RPMI7951 (cell line): ENCODE results near the gene DBNDD2. TPM values are rescaled to one million over a fixed set of nuclear protein-coding genes. Genes with fewer than 3 reads are reported as not detected.

Experiments
- DNase-seq: peaks from one replicate; pipeline ENCODE4 v3.0.0-alpha.2; 2012; ENCODE audit warnings: low read depth
- total RNA-seq: library from RNA; depleted of rRNA; stranded (reverse); fragments of >200 nt; shearing (Covaris generic); gene quantifications from 2 replicates; pipeline ENCODE4 v1.2.3, GENCODE V29; 2014; rRNA removed

The DBNDD2 gene, protein sequence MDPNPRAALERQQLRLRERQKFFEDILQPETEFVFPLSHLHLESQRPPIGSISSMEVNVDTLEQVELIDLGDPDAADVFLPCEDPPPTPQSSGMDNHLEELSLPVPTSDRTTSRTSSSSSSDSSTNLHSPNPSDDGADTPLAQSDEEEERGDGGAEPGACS
- 10.1 and 12.5 TPM in 2 replicates for total RNA-seq

- DNase-seq: no peak
Measured at GRCh38 chr20:45407783-45408645, at the start of gene DBNDD2. TSS of gene DBNDD2 (plus strand) at chr20:45408289. CDS start at chr20:45408468, 179 bp downstream.

GRCh38 chr20:45359069-45359405 is 49.1 kb upstream of the DBNDD2 start:
- peak; percentile 82 for DNase-seq

- DNase-seq: peak; percentile 91
Measured at GRCh38 chr20:45359406-45360148, 48.5 kb upstream of the DBNDD2 start.

DNA sequence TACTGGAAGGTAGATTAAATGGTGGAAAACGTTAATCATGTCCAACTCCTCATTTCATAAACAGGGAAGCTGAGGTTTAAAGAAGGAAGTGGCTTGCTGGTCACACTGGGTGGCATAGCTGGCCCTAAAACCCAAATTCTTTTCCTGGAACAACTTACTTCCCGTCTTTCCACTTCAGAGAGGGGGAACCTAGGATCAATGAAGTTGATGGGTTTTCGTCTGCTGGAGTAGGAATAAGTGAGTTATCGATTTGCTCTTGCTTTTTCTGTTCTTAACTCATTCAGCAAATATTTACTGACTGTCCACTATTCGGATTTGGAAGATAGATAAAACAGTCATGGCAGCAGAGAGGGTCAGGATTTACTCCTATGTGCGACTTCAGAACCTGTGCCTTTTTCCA is 46.3 kb upstream of the DBNDD2 start:
- no peak for DNase-seq

DNA sequence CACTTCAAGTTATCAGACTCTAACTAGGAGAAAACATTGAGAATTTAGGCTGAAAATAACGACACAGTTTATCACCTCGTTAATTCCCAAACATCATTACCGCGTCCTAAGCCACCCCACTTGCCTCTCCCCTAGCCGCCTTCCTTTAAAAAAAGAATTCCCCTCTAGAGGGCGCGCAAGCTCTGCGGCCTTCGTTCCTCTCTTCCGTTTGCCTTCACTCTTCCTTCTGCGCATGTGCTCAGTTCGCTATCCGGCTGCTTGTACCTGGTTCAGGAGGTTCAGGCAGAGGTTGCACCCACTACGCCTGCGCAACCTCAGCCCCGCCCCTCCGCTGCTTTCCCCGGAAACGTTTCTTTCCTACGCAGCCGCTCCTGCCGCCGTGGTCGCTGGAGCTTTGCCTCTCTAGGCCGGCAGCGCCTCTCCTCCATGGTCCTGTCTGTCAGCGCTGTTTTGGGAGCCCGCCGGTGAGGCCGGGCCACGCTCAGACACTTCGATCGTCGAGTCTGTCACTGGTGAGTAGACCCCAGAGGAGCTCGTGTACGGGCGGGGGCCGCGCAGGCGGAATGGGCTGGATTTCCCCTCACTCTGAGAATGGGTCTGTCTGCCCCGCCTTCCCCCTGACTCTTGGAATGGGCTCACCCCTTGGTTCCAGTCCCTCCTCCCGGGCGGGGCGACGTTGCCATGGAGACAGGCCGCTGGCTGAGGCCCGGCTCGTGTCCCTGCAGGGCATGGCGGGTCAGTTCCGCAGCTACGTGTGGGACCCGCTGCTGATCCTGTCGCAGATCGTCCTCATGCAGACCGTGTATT is 45.1 kb upstream of the DBNDD2 start, which contains the start of gene SYS1:
Gene SYS1 (plus strand): TSS at position 353 of the 807 bp plus-strand sequence. CDS start 376 bp downstream, at position 729.
- DNase-seq: peak; percentile 99

- DNase-seq: no peak
Measured at GRCh38 chr20:45363611-45364492, 44.2 kb upstream of the DBNDD2 start.

DNA sequence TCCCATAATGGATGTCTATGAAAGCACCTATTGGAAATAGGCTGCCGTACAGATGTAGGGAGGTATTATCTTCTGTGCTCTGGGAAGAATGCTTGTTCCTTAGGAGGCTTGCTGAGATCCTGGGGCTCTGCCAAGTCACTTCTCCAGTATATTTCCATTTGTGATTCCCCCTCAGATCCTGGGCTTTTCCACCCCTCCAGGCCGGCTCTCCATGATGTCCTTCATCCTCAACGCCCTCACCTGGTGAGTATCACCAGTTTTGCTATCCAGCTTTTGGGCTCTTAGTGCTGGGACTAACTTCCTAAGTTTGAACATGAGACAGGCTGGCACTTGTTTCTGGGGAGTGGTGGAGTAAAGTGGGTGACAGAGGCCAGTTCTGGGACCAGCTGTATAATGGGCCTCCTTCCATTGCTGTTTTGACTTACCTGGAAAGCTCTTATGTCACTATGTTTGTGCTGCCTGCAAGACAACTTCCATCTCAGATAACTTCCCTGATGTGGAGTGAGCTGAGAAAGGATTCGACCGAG is 42.6 kb upstream of the DBNDD2 start:
- no peak for DNase-seq

DNA sequence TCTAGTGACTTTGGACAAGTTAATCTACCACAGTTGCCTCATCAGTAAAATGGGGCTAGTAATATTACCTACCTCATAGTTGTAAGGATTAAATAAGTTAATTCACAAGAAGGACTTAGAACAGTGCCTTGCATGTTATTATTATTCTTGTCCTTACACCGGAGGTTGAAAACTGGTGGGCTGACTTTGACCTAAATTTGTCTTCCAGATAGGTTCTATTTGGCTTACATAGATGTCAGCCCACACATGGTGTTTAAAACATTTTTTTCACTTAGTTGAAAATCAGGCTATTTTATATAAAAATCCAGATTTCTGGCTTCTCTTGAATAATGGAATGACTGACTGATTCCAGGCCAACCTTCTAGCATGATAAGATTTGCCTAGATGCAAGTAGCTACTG is 41.9 kb upstream of the DBNDD2 start:
- DNase-seq: no peak

- no peak for DNase-seq
Measured at GRCh38 chr20:45366631-45367030, 41.5 kb upstream of the DBNDD2 start.

DNA sequence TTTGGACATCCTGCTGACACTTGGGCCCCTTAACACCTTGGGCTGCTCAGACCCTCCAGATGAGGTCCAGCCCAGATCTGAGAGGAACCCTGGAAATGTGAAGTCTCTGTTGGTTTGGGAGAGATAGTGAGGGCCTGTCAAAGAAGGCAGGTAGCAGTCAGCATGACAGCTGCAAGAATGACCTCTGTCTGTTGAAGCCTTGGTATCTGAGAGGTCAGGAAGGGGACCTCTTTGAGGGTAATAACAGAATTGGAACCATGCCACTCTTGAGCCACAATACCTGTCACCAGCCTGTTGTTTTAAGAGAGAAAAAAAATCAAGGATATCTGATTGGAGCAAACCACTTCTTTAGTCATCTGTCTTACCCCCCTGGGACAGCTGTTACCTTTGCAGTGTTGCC is 41.0 kb upstream of the DBNDD2 start:
- no peak for DNase-seq

DNA sequence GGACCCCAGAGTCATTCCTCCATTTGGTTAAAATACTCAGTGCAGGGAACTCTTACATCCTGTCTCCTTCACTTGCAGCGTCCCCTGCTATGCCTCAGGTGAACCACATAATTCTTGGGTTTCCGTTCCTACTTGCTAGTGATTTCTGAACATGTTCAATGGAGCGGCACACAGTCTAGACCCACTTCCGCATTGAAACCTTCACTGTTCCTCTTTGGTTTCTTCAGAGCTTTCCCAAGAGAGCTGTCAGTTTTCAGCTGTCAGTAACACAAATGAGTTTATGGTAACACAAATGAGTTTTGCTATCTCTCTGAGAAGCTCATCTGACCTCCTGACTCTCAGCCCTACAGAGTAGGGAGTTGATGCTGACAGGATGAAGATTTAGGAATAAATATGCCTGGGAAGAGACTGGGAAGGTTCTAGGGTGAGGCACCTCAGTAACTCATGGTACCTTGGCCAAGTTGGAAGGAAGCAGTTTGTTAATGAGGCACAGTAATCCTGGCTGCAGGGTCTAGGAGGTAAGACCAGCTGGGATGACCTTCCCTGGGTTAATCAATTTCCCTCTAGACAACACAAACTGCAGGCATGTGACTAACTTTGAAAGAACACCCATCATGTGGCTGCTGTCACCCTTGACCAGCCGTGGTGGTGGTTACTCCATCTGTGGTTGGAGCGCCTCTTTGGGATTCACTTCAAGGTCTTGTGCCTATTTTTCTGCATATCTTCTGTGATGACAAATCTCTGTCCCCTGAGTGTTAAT is 39.7 kb upstream of the DBNDD2 start:
- no peak for DNase-seq

DNA sequence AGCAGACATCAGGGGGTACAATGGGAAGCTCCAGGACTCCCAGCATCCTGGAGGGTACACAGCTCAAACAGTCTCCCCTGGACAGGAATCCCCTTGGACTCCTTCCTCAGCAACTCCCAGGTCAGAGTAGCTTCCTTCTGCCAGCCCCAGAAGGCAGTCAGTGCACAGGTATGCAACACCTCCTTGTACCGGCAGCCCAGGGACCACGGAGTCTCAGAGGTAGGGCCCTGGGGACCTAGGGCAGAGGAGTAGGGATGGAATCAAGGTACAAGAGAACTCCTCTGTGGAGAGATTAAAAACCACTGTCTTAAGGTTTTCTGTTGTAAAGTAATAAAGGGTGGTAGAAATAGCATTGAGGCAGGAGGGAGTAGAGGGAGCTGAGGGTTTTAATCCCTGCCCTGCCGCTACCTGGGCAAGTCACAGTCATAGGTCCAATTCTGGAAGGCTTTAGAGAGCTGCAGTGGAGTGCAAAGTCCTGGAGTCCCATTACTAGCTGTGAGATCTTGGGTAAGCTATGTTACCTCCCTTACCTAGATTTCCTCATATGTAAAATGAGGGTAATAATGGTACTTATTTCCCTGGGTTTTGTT is 37.4 kb upstream of the DBNDD2 start:
- DNase-seq: no peak

GRCh38 chr20:45372241-45372640 is 35.8 kb upstream of the DBNDD2 start:
- no peak for DNase-seq

- DNase-seq: peak; percentile 77
Measured at GRCh38 chr20:45372646-45373352, 35.3 kb upstream of the DBNDD2 start.

DNA sequence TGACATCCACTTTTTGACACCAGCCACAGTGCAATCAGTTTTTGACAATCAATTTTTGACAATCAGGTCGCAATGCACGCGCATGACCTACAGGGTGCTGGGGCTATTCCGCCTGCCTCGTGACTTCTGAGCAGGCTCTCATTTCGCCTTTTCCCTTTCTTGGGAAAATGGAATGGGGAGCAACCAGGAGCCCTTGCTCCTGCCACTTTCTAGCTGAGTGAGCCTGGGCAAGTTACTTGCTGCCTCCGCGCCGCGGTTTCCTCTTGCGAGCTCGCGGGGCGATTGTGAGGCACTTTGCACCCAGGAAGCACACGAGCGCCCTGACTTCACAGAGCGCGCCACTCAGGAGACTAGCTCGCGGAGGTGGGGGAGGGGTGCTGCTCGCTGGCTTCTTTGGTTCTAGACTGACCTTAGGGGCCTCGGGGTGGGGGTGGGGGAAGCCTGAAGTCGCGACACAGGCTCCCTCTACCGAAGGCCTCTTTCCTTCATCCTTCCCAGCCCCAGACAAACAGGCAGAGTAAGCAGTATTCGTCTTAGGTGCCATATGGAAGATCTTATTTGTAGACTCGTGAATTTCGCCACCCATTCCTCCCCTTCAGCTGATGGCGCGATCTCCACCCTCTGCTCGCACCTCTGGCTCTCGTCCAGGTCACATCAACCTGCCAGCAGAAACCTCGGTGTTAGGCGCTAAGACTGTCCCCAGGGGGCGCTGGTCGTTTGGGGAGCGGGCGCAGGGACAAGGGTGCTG is 34.6 kb upstream of the DBNDD2 start:
- DNase-seq: peak; percentile 82

DNA sequence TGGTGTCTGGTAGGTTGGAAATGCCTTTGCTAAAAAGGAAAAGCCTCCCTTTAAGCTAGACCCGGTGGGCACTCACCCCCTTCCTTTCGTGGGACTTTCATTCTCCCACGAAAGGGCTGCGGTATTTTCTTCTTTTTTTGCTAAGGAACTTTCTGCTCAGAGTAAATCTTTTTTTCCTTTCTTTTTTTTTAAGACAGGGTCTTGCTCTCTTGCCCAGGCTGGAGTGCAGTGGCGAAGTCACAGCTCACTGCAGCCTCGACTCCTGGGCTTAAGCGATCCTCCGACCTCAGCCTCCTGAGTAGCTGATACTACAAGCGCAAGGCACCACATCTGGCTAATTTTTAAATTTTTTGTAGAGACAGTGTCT is 34.0 kb upstream of the DBNDD2 start:
- DNase-seq: no peak

GRCh38 chr20:45374966-45375365 is 33.1 kb upstream of the DBNDD2 start:
- no peak for DNase-seq

- no peak for DNase-seq
Measured at GRCh38 chr20:45377269-45377668, 30.8 kb upstream of the DBNDD2 start.
